Gastrocnemius medialis (tissue), 4 donors: Measurements from ENCODE around the gene EPAS1. TPM values are rescaled to one million over a fixed set of nuclear protein-coding genes. Genes with fewer than 3 reads are reported as not detected.
A peak's percentile ranks its signal among the peaks of the same experiment; 100 is the strongest.

ENCODE experiments used
- ATAC-seq, 2 donors: fragments of 150-250 bp; one replicate each; pipeline ENCODE4 v1.9.1; 2016
- DNase-seq, 2 donors: peaks; one replicate each; pipeline ENCODE4 v3.0.0-alpha.2; 2019
- H3K27ac ChIP-seq, 4 donors: fragments of 200-600 bp; sonication (generic); 1 replicate in 1 of 4; 2 replicates in 3 of 4; pipeline ENCODE4 v1.5.1; 2016 to 2018; ENCODE audit warnings: mild to moderate bottlenecking in 2 of 4, moderate library complexity in 1 of 4
- H3K27me3 ChIP-seq, 3 donors: fragments of 200-600 bp; sonication (generic) in 2 of 3; 1 replicate in 1 of 3; 2 replicates in 2 of 3; pipeline versions ENCODE4 v1.5.1 to v1.6.0; 2016 to 2019; ENCODE audit warnings: mild to moderate bottlenecking in 1 of 3, moderate library complexity in 1 of 3
- H3K36me3 ChIP-seq, 2 donors: fragments of 200-600 bp; sonication (generic) in 1 of 2; one replicate each; pipeline ENCODE4 v1.5.1; 2017 to 2018
- H3K4me1 ChIP-seq, 2 donors: fragments of 200-600 bp; sonication (generic) in 1 of 2; one replicate each; pipeline ENCODE4 v1.5.1; 2016 to 2017; ENCODE audit warnings: mild to moderate bottlenecking in 2 of 2
- H3K4me3 ChIP-seq, 4 donors: fragments of 200-600 bp; sonication (generic) in 3 of 4; 1 replicate in 1 of 4; 2 replicates in 3 of 4; pipeline ENCODE4 v1.5.1; 2016 to 2019; ENCODE audit warnings: mild to moderate bottlenecking in 2 of 4
- H3K9me3 ChIP-seq, 3 donors: fragments of 200-600 bp; sonication (generic) in 2 of 3; 1 replicate in 1 of 3; 2 replicates in 2 of 3; pipeline ENCODE4 v1.5.1; 2016 to 2019
- POLR2A ChIP-seq, 2 donors: fragments of 450-650 bp; IDR thresholded peaks; one replicate each; pipeline ENCODE4 v1.6.1; 2017; ENCODE audit warnings: antibody characterized with exemption in 2 of 2, mild to moderate bottlenecking in 2 of 2, moderate library complexity in 2 of 2
- in situ Hi-C, 4 donors: fragments of 200-750 bp; cut with MboI; loops; one replicate each; pipeline versions ENCODE4 v1.15.0 to v1.8.0; 2017; ENCODE audit warnings: low sequenced_read_pairs in 4 of 4
- intact Hi-C: fragments of 100-400 bp; cut with DNase I; formaldehyde crosslinking; loops from one replicate; pipeline ENCODE4 v1.15.1; 2023; ENCODE audit warnings: low total_unique reads
- total RNA-seq, 4 donors: library from RNA; depleted of rRNA; stranded (reverse); fragments of >200 nt; gene quantifications; one replicate each; pipeline versions ENCODE4 v1.1.0 to v1.2.3, GENCODE V29; 2016
- TF ChIP-seq, protein P1 (sequence below), 5 experiments: fragments of 450-650 bp in 3 of 5; fragments of 200-600 bp in 2 of 5; sonication (generic) in 2 of 5; IDR thresholded peaks in 4 of 5; conservative IDR thresholded peaks in 1 of 5; 1 replicate in 4 of 5; 2 replicates in 1 of 5; pipeline ENCODE4 v1.5.1; 2016 to 2019; ENCODE audit warnings: antibody characterized with exemption in 5 of 5, mild to moderate bottlenecking in 3 of 5, moderate library complexity in 3 of 5

The EPAS1 gene
- total RNA-seq, 4 donors from 2014 or later: 61.5 to 95.1 (median 90.0) TPM

GRCh38 chr2:46313063-46313462 lies 15.9 kb downstream of the EPAS1 start:
- H3K9me3 ChIP-seq: no peaks in the 10 kb centered on the region
- H3K27ac ChIP-seq: peak overlapping the region in 3 of 4 donors; percentile 71 to 96 (median 75)
- ATAC-seq (no peak), DNase-seq (no peak)
- H3K4me1 ChIP-seq: peaks cover 48 to 65% of the 10 kb centered on the region in 2 donors
- H3K36me3 ChIP-seq: no peaks in the 10 kb centered on the region
- H3K27me3 ChIP-seq: no peaks in the 10 kb centered on the region
- intact Hi-C loops: no loop called here
- H3K4me3 ChIP-seq: no peak overlapping the region
- in situ Hi-C loops: no loop called here
- TF ChIP-seq, protein P1, sequence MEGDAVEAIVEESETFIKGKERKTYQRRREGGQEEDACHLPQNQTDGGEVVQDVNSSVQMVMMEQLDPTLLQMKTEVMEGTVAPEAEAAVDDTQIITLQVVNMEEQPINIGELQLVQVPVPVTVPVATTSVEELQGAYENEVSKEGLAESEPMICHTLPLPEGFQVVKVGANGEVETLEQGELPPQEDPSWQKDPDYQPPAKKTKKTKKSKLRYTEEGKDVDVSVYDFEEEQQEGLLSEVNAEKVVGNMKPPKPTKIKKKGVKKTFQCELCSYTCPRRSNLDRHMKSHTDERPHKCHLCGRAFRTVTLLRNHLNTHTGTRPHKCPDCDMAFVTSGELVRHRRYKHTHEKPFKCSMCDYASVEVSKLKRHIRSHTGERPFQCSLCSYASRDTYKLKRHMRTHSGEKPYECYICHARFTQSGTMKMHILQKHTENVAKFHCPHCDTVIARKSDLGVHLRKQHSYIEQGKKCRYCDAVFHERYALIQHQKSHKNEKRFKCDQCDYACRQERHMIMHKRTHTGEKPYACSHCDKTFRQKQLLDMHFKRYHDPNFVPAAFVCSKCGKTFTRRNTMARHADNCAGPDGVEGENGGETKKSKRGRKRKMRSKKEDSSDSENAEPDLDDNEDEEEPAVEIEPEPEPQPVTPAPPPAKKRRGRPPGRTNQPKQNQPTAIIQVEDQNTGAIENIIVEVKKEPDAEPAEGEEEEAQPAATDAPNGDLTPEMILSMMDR (IDR thresholded peaks at IDR 0.05 in 4 of 5, conservative IDR thresholded peaks at IDR 0.05 in 1 of 5): no peak
- no peak for TF ChIP-seq POLR2A (IDR thresholded peaks at IDR 0.05)

- in situ Hi-C loops: no loop called here
- intact Hi-C loops: no loop called here
- Histone ChIP-seq H3K4me3 (no peak overlapping the region), H3K9me3 (no peaks in the 10 kb centered on the region), H3K27me3 (no peaks in the 10 kb centered on the region), H3K27ac (peak overlapping the region; percentile 65 to 96 (median 73)), H3K36me3 (no peaks in the 10 kb centered on the region), H3K4me1 (peaks cover 45 to 58% of the 10 kb centered on the region in 2 donors)
- TF ChIP-seq POLR2A (IDR thresholded peaks at IDR 0.05): peak in 1 of 2 donors; percentile 22
- TF ChIP-seq, protein P1 (IDR thresholded peaks at IDR 0.05 in 4 of 5, conservative IDR thresholded peaks at IDR 0.05 in 1 of 5): no peak
- no peak for DNase-seq
- ATAC-seq: peak; percentile 24 to 41
These were observed 17.0 kb downstream of the EPAS1 start for GRCh38 chr2:46314065-46314835.

GRCh38 chr2:46315103-46315890 lies 18.1 kb downstream of the EPAS1 start:
- Histone ChIP-seq H3K27me3 (no peaks in the 10 kb centered on the region), H3K4me1 (peaks cover 42 to 58% of the 10 kb centered on the region in 2 donors), H3K36me3 (no peaks in the 10 kb centered on the region), H3K9me3 (no peaks in the 10 kb centered on the region), H3K27ac (peak overlapping the region; percentile 65 to 96 (median 73)), H3K4me3 (peak overlapping the region in 1 of 4 donors; percentile 6)
- intact Hi-C loops: no loop called here
- TF ChIP-seq POLR2A (IDR thresholded peaks at IDR 0.05): peak; percentile 17 to 31
- TF ChIP-seq, protein P1 (IDR thresholded peaks at IDR 0.05 in 4 of 5, conservative IDR thresholded peaks at IDR 0.05 in 1 of 5): no peak
- DNase-seq: peak; percentile 55 to 76
- in situ Hi-C loops: no loop called here
- ATAC-seq: peak; percentile 91 to 93

GRCh38 chr2:46317094-46317486 lies 19.9 kb downstream of the EPAS1 start:
- intact Hi-C loops: no loop called here
- in situ Hi-C loops: no loop called here
- no peak for DNase-seq
- Histone ChIP-seq H3K27me3 (no peaks in the 10 kb centered on the region), H3K4me1 (peaks cover 37 to 67% of the 10 kb centered on the region in 2 donors), H3K4me3 (no peak overlapping the region), H3K36me3 (no peaks in the 10 kb centered on the region), H3K27ac (peak overlapping the region in 2 of 4 donors; percentile 75 to 96), H3K9me3 (no peaks in the 10 kb centered on the region)
- no peak for TF ChIP-seq POLR2A (IDR thresholded peaks at IDR 0.05)
- TF ChIP-seq, protein P1 (IDR thresholded peaks at IDR 0.05 in 4 of 5, conservative IDR thresholded peaks at IDR 0.05 in 1 of 5): no peak
- ATAC-seq: no peak
